Measurements from ENCODE around the gene MIF4GD.

Gene MIF4GD

GRCh38 chr17:75231071-75231470 lies 40.0 kb downstream of the MIF4GD start:
- no peak overlapping the region for H3K27ac ChIP-seq
- no peaks in the 10 kb centered on the region for H3K36me3 ChIP-seq (ENCODE audit: control insufficient read depth, insufficient read depth, low read length)
- no peak overlapping the region for H2AFZ ChIP-seq
- H3K27me3 ChIP-seq (ENCODE audit: control insufficient read depth, insufficient read depth, low read length): no peaks in the 10 kb centered on the region
- no peak overlapping the region for H3K9ac ChIP-seq
- H3K4me2 ChIP-seq (ENCODE audit: low read length): no peak overlapping the region
- H3K4me1 ChIP-seq: no peaks in the 10 kb centered on the region
- no peak for TF ChIP-seq CTCF (IDR thresholded peaks at IDR 0.05)
- no peaks in the 10 kb centered on the region for H3K9me3 ChIP-seq (ENCODE audit: control insufficient read depth, low read length)
- H3K4me3 ChIP-seq (ENCODE audit: low read depth, low read length): no peak overlapping the region
- no peaks in the 10 kb centered on the region for H3K79me2 ChIP-seq

GRCh38 chr17:75228847-75229246 lies 42.2 kb downstream of the MIF4GD start:
- no peak overlapping the region for H3K9ac ChIP-seq
- no peaks in the 10 kb centered on the region for H3K9me3 ChIP-seq (ENCODE audit: control insufficient read depth, low read length)
- no peak overlapping the region for H3K27ac ChIP-seq
- H3K27me3 ChIP-seq (ENCODE audit: control insufficient read depth, insufficient read depth, low read length): no peaks in the 10 kb centered on the region
- no peak overlapping the region for H3K4me2 ChIP-seq (ENCODE audit: low read length)
- H2AFZ ChIP-seq: no peak overlapping the region
- TF ChIP-seq CTCF (IDR thresholded peaks at IDR 0.05): no peak
- H3K79me2 ChIP-seq: no peaks in the 10 kb centered on the region
- H3K4me1 ChIP-seq: no peaks in the 10 kb centered on the region
- H3K36me3 ChIP-seq (ENCODE audit: control insufficient read depth, insufficient read depth, low read length): no peaks in the 10 kb centered on the region
- H3K4me3 ChIP-seq (ENCODE audit: low read depth, low read length): no peak overlapping the region

GRCh38 chr17:75228305-75228704 lies 42.7 kb downstream of the MIF4GD start:
- H3K9ac ChIP-seq: no peak overlapping the region
- H3K79me2 ChIP-seq: no peaks in the 10 kb centered on the region
- H3K4me3 ChIP-seq (ENCODE audit: low read depth, low read length): no peak overlapping the region
- no peaks in the 10 kb centered on the region for H3K9me3 ChIP-seq (ENCODE audit: control insufficient read depth, low read length)
- no peak overlapping the region for H3K27ac ChIP-seq
- no peak overlapping the region for H2AFZ ChIP-seq
- no peaks in the 10 kb centered on the region for H3K36me3 ChIP-seq (ENCODE audit: control insufficient read depth, insufficient read depth, low read length)
- no peaks in the 10 kb centered on the region for H3K4me1 ChIP-seq
- H3K4me2 ChIP-seq (ENCODE audit: low read length): no peak overlapping the region
- no peak for TF ChIP-seq CTCF (IDR thresholded peaks at IDR 0.05)
- H3K27me3 ChIP-seq (ENCODE audit: control insufficient read depth, insufficient read depth, low read length): no peaks in the 10 kb centered on the region

- no peak overlapping the region for H3K4me2 ChIP-seq (ENCODE audit: low read length)
- H3K4me3 ChIP-seq (ENCODE audit: low read depth, low read length): no peak overlapping the region
- H3K36me3 ChIP-seq (ENCODE audit: control insufficient read depth, insufficient read depth, low read length): no peaks in the 10 kb centered on the region
- TF ChIP-seq CTCF (IDR thresholded peaks at IDR 0.05): no peak
- no peaks in the 10 kb centered on the region for H3K79me2 ChIP-seq
- H3K27me3 ChIP-seq (ENCODE audit: control insufficient read depth, insufficient read depth, low read length): no peaks in the 10 kb centered on the region
- H3K9me3 ChIP-seq (ENCODE audit: control insufficient read depth, low read length): no peaks in the 10 kb centered on the region
- no peaks in the 10 kb centered on the region for H3K4me1 ChIP-seq
- no peak overlapping the region for H3K9ac ChIP-seq
- H3K27ac ChIP-seq: no peak overlapping the region
- H2AFZ ChIP-seq: no peak overlapping the region
Measured at GRCh38 chr17:75227729-75228128, 43.3 kb downstream of the MIF4GD start.

GRCh38 chr17:75225016-75225415 lies 46.0 kb downstream of the MIF4GD start:
- Histone ChIP-seq H3K27me3 (ENCODE audit: control insufficient read depth, insufficient read depth, low read length) (no peaks in the 10 kb centered on the region), H3K27ac (no peak overlapping the region), H3K79me2 (peaks cover 2% of the 10 kb centered on the region), H2AFZ (no peak overlapping the region), H3K9me3 (ENCODE audit: control insufficient read depth, low read length) (no peaks in the 10 kb centered on the region), H3K4me3 (ENCODE audit: low read depth, low read length) (no peak overlapping the region), H3K9ac (no peak overlapping the region), H3K4me1 (no peaks in the 10 kb centered on the region), H3K4me2 (ENCODE audit: low read length) (no peak overlapping the region), H3K36me3 (ENCODE audit: control insufficient read depth, insufficient read depth, low read length) (no peaks in the 10 kb centered on the region)
- TF ChIP-seq CTCF (IDR thresholded peaks at IDR 0.05): no peak

Measured in parathyroid adenoma (tissue), 2 donors.